Calu3 (cell line): ENCODE results near the gene PRSS38. TPM values are rescaled to one million over a fixed set of nuclear protein-coding genes. Genes with fewer than 3 reads are reported as not detected.
"Not testable (repeated sequence)": the region's sequence is repeated elsewhere in the genome, so short reads cannot be mapped to it uniquely, and the experiment has no call there.

Source experiments
- BruUV-seq: library from RNA; stranded (reverse); fragments of 400-500 nt; replicated peaks from 2 replicates; lab custom pipeline; 2021; lab: Mats Ljungman, UMichigan
- CTCF ChIA-PET: fragments of 300-600 bp; sonication (Branson Sonifier 250); formaldehyde crosslinking; loops from one replicate; lab custom pipeline; 2022; ENCODE audit warnings: antibody characterized with exemption; lab: Charles Lee
- DNase-seq: peaks from one replicate; pipeline ENCODE4 v3.0.0; 2022
- H3K27ac Mint-ChIP-seq: one replicate; pipeline ENCODE4 v1.8.0; 2022; ENCODE audit warnings: mixed read lengths; ENCODE audit not compliant: unreplicated experiment
- H3K27me3 Mint-ChIP-seq: one replicate; pipeline ENCODE4 v1.8.0; 2022; ENCODE audit warnings: mixed read lengths; ENCODE audit not compliant: unreplicated experiment
- H3K36me3 Mint-ChIP-seq: one replicate; pipeline ENCODE4 v1.8.0; 2022; ENCODE audit warnings: mild to moderate bottlenecking, moderate library complexity, mixed read lengths; ENCODE audit not compliant: insufficient read depth, unreplicated experiment
- H3K4me1 Mint-ChIP-seq: one replicate; pipeline ENCODE4 v1.8.0; 2022; ENCODE audit warnings: mild to moderate bottlenecking, low read depth, mixed read lengths; ENCODE audit not compliant: unreplicated experiment
- H3K4me3 Mint-ChIP-seq: one replicate; pipeline ENCODE4 v1.8.0; 2022; ENCODE audit warnings: mild to moderate bottlenecking, low read depth, moderate library complexity, mixed read lengths; ENCODE audit not compliant: unreplicated experiment
- H3K9me3 Mint-ChIP-seq: one replicate; pipeline ENCODE4 v1.8.0; 2022; ENCODE audit warnings: low read depth, mixed read lengths; ENCODE audit not compliant: unreplicated experiment
- intact Hi-C: fragments of 100-400 bp; cut with micrococcal nuclease; formaldehyde crosslinking; loops from one replicate; pipeline ENCODE4 v1.10.0; 2022; ENCODE audit not compliant: unreplicated experiment
- total RNA-seq: library from RNA; stranded (reverse); gene quantifications from 2 replicates; pipeline ENCODE4 v1.2.3, GENCODE V29; 2022
- TF ChIP-seq, protein P1 (sequence below): fragments of 200-600 bp; IDR thresholded peaks from one replicate; pipeline ENCODE4 v1.8.0; 2022; ENCODE audit warnings: antibody characterized with exemption; ENCODE audit not compliant: unreplicated experiment

The PRSS38 gene
- total RNA-seq, 1 experiment from 2014 or later = not detected

DNA sequence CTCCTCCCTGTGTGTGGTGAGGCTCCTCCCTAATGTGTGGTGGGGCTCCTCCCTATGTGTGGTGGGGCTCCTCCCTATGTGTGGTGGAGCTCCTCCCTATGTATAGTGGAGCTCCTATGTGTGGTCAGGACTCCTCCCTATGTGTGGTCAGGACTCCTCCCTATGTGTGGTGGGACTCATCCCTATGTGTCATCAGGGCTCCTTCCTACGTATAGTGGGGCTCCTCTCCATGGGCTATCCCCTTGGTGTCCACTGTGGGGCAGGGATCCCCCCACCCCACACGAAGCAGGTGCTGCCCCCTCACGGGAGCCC lies 29.6 kb downstream of the PRSS38 start:
- CTCF ChIA-PET = interaction anchor here (0.7 kb wide), 1 partner anchor 304 kb away, joined by 3 read pairs; no protein-coding TSS in a partner anchor

DNA sequence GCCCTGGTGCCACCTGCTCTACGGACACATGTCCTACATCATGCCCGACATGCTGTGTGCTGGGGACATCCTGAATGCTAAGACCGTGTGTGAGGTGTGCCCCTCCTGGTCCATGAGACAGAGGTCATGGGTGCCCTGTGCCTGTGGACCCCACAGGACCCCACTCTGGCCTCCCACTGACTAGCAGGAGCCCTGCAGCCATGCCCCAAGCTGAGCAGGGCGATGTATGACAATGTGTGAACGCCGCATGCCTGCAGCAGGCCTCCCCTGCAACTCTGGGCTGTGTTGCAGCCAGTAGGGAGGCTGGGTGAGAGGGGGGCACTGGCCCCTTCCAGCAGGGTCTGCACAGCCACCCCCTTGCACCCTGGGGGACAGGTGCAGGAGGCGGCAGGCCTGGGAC lies 30.0 kb downstream of the PRSS38 start:
- H3K27ac Mint-ChIP-seq = no peak overlapping the region
- no peaks in the 10 kb centered on the region for H3K4me1 Mint-ChIP-seq
- CTCF ChIA-PET = interaction anchor here (0.7 kb wide), 1 partner anchor 304 kb away, joined by 3 read pairs; no protein-coding TSS in a partner anchor
- TF ChIP-seq, protein P1, sequence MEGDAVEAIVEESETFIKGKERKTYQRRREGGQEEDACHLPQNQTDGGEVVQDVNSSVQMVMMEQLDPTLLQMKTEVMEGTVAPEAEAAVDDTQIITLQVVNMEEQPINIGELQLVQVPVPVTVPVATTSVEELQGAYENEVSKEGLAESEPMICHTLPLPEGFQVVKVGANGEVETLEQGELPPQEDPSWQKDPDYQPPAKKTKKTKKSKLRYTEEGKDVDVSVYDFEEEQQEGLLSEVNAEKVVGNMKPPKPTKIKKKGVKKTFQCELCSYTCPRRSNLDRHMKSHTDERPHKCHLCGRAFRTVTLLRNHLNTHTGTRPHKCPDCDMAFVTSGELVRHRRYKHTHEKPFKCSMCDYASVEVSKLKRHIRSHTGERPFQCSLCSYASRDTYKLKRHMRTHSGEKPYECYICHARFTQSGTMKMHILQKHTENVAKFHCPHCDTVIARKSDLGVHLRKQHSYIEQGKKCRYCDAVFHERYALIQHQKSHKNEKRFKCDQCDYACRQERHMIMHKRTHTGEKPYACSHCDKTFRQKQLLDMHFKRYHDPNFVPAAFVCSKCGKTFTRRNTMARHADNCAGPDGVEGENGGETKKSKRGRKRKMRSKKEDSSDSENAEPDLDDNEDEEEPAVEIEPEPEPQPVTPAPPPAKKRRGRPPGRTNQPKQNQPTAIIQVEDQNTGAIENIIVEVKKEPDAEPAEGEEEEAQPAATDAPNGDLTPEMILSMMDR = no peak
- no peak for DNase-seq
- H3K4me3 Mint-ChIP-seq = no peak overlapping the region
- peaks cover 31% of the 10 kb centered on the region for H3K27me3 Mint-ChIP-seq
- no TSS peak for BruUV-seq
- no peaks in the 10 kb centered on the region for H3K36me3 Mint-ChIP-seq
- intact Hi-C loops = no loop called here
- peaks cover 3% of the 10 kb centered on the region for H3K9me3 Mint-ChIP-seq

More for the DNA sequence above, 29.6 kb downstream of the PRSS38 start:
- Mint-ChIP-seq H3K4me1 (no peaks in the 10 kb centered on the region), H3K4me3 (no peak overlapping the region), H3K36me3 (no peaks in the 10 kb centered on the region), H3K27ac (no peak overlapping the region), H3K27me3 (peaks cover 35% of the 10 kb centered on the region), H3K9me3 (peaks cover 3% of the 10 kb centered on the region)
- TF ChIP-seq, protein P1 = no peak
- no TSS peak for BruUV-seq
- no peak for DNase-seq
- intact Hi-C loops = no loop called here

DNA sequence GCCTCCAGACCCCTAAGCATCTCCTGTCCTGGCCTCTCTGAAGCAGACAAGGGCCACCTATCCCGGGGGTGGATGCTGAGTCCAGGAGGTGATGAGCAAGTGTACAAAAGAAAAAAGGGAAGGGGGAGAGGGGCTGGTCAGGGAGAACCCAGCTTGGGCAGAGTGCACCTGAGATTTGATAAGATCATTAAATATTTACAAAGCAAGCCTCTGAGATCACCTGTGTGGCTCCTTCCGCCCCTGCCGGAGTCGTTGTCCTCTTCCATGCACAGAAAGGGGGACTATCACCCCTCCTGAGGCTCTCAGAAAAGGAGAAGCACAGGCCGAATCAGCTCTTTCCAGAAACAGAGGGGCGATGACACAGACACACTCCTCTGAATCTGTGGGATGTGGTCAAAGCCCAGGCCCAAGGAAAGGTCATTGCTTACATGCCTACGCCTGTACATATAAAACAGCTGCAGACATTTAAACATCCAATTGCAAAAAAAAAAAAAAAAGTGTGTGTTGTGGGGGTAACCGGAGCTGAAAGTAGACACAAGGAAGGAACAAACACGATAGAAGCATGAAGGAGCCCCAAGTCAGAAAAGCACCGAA lies 30.9 kb downstream of the PRSS38 start:
- TF ChIP-seq, protein P1 = no peak
- Mint-ChIP-seq H3K4me3 (no peak overlapping the region), H3K36me3 (no peaks in the 10 kb centered on the region), H3K9me3 (peaks cover 3% of the 10 kb centered on the region), H3K4me1 (no peaks in the 10 kb centered on the region), H3K27me3 (peaks cover 23% of the 10 kb centered on the region), H3K27ac (no peak overlapping the region)
- no peak for DNase-seq
- BruUV-seq = no TSS peak
- CTCF ChIA-PET = interaction anchor here (0.6 kb wide), 2 partner anchors 14 to 51 kb away, joined by 3 read pairs; no protein-coding TSS in a partner anchor
- intact Hi-C loops = no loop called here

DNA sequence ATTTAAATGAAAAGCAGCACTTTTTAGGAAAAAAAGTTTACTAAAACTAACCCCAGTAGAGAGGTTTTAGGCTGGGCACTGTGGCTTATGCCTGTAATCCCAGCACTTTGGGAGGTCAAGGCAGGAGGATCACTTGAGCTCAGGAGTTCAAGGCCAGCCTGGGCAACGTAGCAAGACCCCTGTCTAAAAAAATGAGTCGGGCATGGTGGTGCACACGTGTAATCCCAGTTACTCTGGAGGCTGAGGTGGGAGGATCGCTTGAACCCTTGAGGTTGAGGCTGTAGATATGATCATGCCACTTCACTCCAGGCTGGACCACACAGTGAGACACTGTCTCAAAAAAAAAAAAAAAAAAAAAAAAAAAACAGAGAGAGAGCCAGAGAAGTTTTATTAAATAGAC lies 31.6 kb downstream of the PRSS38 start:
- H3K4me1 Mint-ChIP-seq, intact Hi-C loops, H3K27ac Mint-ChIP-seq, H3K36me3 Mint-ChIP-seq, H3K9me3 Mint-ChIP-seq, DNase-seq, H3K4me3 Mint-ChIP-seq, BruUV-seq: not testable (repeated sequence)
- H3K27me3 Mint-ChIP-seq = peaks cover 16% of the 10 kb centered on the region
- CTCF ChIA-PET = interaction anchor here (0.6 kb wide), 1 partner anchor 51 kb away, joined by 3 read pairs; no protein-coding TSS in a partner anchor

DNA sequence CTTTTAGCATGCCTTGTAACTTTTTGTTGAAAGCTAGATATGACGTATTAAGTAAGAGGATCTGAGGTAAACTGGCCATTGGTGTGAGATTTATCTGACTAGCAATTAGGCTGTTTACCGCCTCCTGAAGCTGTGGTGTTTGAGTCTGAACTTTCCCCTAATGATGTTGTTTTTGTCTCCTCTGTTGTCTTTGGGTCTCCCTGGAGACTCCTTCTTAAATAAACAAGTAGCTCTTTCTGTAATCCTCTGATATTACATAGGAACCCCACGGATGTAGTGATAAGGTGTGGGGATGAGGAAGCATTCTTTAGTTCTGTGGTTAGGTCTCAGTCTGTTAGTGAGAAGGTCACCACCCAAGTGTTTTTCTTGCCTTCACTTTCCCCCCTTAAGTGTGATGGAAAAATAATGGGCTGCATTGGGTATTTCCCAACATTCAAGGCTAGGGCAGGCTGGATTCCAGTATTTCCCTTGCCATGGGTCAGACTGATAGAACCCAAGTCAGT lies 33.0 kb downstream of the PRSS38 start:
- H3K4me3 Mint-ChIP-seq = no peak overlapping the region
- peaks cover 21% of the 10 kb centered on the region for H3K27me3 Mint-ChIP-seq
- BruUV-seq = no TSS peak
- no peak for DNase-seq
- no peak overlapping the region for H3K27ac Mint-ChIP-seq
- no peaks in the 10 kb centered on the region for H3K36me3 Mint-ChIP-seq
- H3K9me3 Mint-ChIP-seq = no peaks in the 10 kb centered on the region
- intact Hi-C loops = no loop called here
- CTCF ChIA-PET = interaction anchor here (1.2 kb wide), 1 partner anchor 35 kb away, joined by 3 read pairs; no protein-coding TSS in a partner anchor
- TF ChIP-seq, protein P1 = no peak
- no peaks in the 10 kb centered on the region for H3K4me1 Mint-ChIP-seq
